ENCODE results near the gene HOXA5.

HOXA5 gene

DNA sequence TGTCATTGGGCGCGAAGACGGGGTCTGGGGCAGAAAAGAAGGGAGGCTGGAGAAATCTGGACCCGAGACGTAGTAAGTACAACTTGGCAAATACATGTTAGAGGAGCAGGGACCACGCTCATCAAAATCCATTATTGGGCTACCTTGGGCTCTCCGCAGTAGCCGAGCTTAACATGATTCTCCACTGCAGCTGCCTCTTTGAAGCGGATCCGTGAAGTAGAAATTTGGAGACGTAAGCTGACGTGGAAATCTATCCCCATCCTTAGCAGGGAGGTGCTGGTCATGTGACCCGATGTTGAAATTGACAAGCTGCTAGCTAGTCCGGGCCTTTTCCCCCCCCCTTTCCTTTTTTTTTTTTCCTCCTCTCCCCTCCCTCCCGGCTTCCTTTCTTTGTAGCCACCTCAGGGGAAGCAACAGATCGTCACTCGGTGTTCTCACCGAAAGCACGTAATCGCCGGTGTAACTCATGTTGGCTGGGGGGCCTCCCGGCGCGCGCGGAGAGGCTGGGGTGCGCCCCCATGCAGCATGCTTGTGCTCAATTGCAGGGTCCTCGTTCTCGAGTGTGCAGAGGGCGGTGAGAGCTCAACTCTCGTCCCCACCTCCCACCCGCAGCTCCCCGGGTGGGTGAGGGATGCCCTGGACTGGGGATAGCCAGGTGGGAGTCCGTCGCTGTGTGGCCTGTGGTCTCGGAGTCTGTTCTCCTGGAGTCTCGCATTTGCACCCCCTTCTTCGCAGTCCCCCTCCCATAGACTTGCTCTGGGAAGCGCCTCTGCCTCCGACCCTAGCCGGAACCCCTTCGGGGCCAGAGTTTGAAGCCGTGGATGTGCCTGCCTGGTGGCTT is 41.8 kb upstream of the HOXA5 start, which contains the start of gene HOXA11 (continued):
- TF ChIP-seq, protein P1, sequence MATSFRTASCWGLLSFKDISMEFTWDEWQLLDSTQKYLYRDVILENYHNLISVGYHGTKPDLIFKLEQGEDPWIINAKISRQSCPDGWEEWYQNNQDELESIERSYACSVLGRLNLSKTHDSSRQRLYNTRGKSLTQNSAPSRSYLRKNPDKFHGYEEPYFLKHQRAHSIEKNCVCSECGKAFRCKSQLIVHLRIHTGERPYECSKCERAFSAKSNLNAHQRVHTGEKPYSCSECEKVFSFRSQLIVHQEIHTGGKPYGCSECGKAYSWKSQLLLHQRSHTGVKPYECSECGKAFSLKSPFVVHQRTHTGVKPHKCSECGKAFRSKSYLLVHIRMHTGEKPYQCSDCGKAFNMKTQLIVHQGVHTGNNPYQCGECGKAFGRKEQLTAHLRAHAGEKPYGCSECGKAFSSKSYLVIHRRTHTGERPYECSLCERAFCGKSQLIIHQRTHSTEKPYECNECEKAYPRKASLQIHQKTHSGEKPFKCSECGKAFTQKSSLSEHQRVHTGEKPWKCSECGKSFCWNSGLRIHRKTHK (tag by site-specific recombination; IDR thresholded peaks at IDR 0.05), result no peak
- TF ChIP-seq, protein P2, sequence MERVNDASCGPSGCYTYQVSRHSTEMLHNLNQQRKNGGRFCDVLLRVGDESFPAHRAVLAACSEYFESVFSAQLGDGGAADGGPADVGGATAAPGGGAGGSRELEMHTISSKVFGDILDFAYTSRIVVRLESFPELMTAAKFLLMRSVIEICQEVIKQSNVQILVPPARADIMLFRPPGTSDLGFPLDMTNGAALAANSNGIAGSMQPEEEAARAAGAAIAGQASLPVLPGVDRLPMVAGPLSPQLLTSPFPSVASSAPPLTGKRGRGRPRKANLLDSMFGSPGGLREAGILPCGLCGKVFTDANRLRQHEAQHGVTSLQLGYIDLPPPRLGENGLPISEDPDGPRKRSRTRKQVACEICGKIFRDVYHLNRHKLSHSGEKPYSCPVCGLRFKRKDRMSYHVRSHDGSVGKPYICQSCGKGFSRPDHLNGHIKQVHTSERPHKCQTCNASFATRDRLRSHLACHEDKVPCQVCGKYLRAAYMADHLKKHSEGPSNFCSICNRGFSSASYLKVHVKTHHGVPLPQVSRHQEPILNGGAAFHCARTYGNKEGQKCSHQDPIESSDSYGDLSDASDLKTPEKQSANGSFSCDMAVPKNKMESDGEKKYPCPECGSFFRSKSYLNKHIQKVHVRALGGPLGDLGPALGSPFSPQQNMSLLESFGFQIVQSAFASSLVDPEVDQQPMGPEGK (tag by site-specific recombination; IDR thresholded peaks at IDR 0.05), result peak; percentile 94
- TF ChIP-seq ZSCAN30 (tag by site-specific recombination; IDR thresholded peaks at IDR 0.05) (no peak), ZNF561 (tag by site-specific recombination; IDR thresholded peaks at IDR 0.05; ENCODE audit: borderline replicate concordance) (no peak), ZNF274 (IDR thresholded peaks at IDR 0.05; ENCODE audit: low read length) (no peak), ZNF274 (tag by site-specific recombination; IDR thresholded peaks at IDR 0.05; ENCODE audit: borderline replicate concordance) (no peak), ZNF707 (tag by site-specific recombination; IDR thresholded peaks at IDR 0.05) (no peak), ZNF433 (tag by site-specific recombination; IDR thresholded peaks at IDR 0.05; ENCODE audit: low read depth) (no peak), REPIN1 (tag by site-specific recombination; IDR thresholded peaks at IDR 0.05; ENCODE audit: low read depth) (no peak), ZNF544 (tag by site-specific recombination; IDR thresholded peaks at IDR 0.05) (no peak), ZNF623 (tag by site-specific recombination; IDR thresholded peaks at IDR 0.05) (no peak), ZNF423 (tag by site-specific recombination; IDR thresholded peaks at IDR 0.05) (no peak), ZNF555 (tag by site-specific recombination; conservative IDR thresholded peaks at IDR 0.05) (no peak), WT1 (tag by site-specific recombination; IDR thresholded peaks at IDR 0.05) (no peak; the same call in 1 of the 2 replicates), ZBTB1 (tag by site-specific recombination; IDR thresholded peaks at IDR 0.05) (no peak), ZNF785 (tag by site-specific recombination; IDR thresholded peaks at IDR 0.05) (no peak), ZNF660 (tag by site-specific recombination; IDR thresholded peaks at IDR 0.05) (peak; percentile 1; the same call in 1 of the 2 replicates), RBAK (tag by site-specific recombination; IDR thresholded peaks at IDR 0.05) (no peak), FEZF1 (tag by site-specific recombination; IDR thresholded peaks at IDR 0.05) (no peak; the same call in 1 of the 2 replicates), ZNF747 (tag by site-specific recombination; IDR thresholded peaks at IDR 0.05) (no peak), ZNF621 (tag by site-specific recombination; IDR thresholded peaks at IDR 0.05) (no peak)
- TF ChIP-seq, protein P3, sequence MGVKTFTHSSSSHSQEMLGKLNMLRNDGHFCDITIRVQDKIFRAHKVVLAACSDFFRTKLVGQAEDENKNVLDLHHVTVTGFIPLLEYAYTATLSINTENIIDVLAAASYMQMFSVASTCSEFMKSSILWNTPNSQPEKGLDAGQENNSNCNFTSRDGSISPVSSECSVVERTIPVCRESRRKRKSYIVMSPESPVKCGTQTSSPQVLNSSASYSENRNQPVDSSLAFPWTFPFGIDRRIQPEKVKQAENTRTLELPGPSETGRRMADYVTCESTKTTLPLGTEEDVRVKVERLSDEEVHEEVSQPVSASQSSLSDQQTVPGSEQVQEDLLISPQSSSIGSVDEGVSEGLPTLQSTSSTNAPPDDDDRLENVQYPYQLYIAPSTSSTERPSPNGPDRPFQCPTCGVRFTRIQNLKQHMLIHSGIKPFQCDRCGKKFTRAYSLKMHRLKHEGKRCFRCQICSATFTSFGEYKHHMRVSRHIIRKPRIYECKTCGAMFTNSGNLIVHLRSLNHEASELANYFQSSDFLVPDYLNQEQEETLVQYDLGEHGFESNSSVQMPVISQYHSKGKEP (tag by site-specific recombination; IDR thresholded peaks at IDR 0.05), result no peak
- TF ChIP-seq, protein P4, sequence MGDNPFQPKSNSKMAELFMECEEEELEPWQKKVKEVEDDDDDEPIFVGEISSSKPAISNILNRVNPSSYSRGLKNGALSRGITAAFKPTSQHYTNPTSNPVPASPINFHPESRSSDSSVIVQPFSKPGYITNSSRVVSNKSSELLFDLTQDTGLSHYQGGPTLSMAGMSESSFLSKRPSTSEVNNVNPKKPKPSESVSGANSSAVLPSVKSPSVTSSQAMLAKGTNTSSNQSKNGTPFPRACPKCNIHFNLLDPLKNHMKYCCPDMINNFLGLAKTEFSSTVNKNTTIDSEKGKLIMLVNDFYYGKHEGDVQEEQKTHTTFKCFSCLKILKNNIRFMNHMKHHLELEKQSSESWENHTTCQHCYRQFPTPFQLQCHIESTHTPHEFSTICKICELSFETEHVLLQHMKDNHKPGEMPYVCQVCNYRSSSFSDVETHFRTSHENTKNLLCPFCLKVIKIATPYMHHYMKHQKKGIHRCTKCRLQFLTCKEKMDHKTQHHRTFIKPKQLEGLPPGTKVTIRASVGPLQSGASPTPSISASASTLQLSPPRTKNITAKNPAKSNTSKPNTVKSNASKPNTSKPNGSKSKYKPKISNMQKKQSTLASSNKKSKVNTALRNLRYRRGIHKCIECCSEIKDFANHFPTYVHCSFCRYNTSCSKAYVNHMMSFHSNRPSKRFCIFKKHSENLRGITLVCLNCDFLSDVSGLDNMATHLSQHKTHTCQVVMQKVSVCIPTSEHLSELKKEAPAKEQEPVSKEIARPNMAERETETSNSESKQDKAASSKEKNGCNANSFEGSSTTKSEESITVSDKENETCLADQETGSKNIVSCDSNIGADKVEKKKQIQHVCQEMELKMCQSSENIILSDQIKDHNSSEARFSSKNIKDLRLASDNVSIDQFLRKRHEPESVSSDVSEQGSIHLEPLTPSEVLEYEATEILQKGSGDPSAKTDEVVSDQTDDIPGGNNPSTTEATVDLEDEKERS (tag by site-specific recombination; IDR thresholded peaks at IDR 0.05), result no peak
- TF ChIP-seq, protein P5, sequence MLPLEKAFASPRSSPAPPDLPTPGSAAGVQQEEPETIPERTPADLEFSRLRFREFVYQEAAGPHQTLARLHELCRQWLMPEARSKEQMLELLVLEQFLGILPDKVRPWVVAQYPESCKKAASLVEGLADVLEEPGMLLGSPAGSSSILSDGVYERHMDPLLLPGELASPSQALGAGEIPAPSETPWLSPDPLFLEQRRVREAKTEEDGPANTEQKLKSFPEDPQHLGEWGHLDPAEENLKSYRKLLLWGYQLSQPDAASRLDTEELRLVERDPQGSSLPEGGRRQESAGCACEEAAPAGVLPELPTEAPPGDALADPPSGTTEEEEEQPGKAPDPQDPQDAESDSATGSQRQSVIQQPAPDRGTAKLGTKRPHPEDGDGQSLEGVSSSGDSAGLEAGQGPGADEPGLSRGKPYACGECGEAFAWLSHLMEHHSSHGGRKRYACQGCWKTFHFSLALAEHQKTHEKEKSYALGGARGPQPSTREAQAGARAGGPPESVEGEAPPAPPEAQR (tag by site-specific recombination; IDR thresholded peaks at IDR 0.05), result no peak
- TF ChIP-seq, protein P6, sequence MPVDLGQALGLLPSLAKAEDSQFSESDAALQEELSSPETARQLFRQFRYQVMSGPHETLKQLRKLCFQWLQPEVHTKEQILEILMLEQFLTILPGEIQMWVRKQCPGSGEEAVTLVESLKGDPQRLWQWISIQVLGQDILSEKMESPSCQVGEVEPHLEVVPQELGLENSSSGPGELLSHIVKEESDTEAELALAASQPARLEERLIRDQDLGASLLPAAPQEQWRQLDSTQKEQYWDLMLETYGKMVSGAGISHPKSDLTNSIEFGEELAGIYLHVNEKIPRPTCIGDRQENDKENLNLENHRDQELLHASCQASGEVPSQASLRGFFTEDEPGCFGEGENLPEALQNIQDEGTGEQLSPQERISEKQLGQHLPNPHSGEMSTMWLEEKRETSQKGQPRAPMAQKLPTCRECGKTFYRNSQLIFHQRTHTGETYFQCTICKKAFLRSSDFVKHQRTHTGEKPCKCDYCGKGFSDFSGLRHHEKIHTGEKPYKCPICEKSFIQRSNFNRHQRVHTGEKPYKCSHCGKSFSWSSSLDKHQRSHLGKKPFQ (tag by site-specific recombination; IDR thresholded peaks at IDR 0.05), result peak; percentile 100
- TF ChIP-seq, protein P7, sequence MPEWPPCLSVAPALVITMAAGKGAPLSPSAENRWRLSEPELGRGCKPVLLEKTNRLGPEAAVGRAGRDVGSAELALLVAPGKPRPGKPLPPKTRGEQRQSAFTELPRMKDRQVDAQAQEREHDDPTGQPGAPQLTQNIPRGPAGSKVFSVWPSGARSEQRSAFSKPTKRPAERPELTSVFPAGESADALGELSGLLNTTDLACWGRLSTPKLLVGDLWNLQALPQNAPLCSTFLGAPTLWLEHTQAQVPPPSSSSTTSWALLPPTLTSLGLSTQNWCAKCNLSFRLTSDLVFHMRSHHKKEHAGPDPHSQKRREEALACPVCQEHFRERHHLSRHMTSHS (tag by site-specific recombination; IDR thresholded peaks at IDR 0.05), result no peak
